Bronchial epithelial cell (primary cell): Measurements from ENCODE around the gene ZFP69B. TPM values are rescaled to one million over a fixed set of nuclear protein-coding genes. Genes with fewer than 3 reads are reported as not detected.

Experiments
- DNase-seq: peaks from one replicate; pipeline ENCODE4 v3.0.0-alpha.2; 2010; ENCODE audit warnings: low read depth
- FAIRE-seq: peaks from 2 replicates; lab custom pipeline; 2011; peaks lifted over from hg19 to GRCh38; lab: Jason Lieb, UNC
- H3K27me3 ChIP-seq: 2 replicates; pipeline ENCODE4 v1.5.1; 2011; ENCODE audit warnings: low read length; ENCODE audit not compliant: control insufficient read depth, insufficient read depth
- H3K36me3 ChIP-seq: 2 replicates; pipeline ENCODE4 v1.5.1; 2011; ENCODE audit warnings: low read length; ENCODE audit not compliant: control insufficient read depth, insufficient read depth
- H3K4me3 ChIP-seq: 2 replicates; pipeline ENCODE4 v1.5.1; 2011; ENCODE audit warnings: mild to moderate bottlenecking, low read depth, low read length, control low read depth
- total RNA-seq: library from RNA; depleted of rRNA; stranded (reverse); fragments of >200 nt; gene quantifications from 2 replicates; pipeline ENCODE4 v1.2.1, GENCODE V29; 2014
- TF ChIP-seq, protein P1 (sequence below): IDR thresholded peaks from 2 replicates; pipeline ENCODE4 v1.5.1; 2011; ENCODE audit warnings: mild to moderate bottlenecking, moderate library complexity, low read length, control low read depth, inconsistent platforms; ENCODE audit not compliant: insufficient read depth, severe bottlenecking

The ZFP69B gene
- total RNA-seq, 1 donor from 2014 or later = 1.6 TPM

- Histone ChIP-seq H3K4me3 (no peak overlapping the region), H3K36me3 (no peaks in the 10 kb centered on the region), H3K27me3 (no peaks in the 10 kb centered on the region)
- TF ChIP-seq, protein P1, sequence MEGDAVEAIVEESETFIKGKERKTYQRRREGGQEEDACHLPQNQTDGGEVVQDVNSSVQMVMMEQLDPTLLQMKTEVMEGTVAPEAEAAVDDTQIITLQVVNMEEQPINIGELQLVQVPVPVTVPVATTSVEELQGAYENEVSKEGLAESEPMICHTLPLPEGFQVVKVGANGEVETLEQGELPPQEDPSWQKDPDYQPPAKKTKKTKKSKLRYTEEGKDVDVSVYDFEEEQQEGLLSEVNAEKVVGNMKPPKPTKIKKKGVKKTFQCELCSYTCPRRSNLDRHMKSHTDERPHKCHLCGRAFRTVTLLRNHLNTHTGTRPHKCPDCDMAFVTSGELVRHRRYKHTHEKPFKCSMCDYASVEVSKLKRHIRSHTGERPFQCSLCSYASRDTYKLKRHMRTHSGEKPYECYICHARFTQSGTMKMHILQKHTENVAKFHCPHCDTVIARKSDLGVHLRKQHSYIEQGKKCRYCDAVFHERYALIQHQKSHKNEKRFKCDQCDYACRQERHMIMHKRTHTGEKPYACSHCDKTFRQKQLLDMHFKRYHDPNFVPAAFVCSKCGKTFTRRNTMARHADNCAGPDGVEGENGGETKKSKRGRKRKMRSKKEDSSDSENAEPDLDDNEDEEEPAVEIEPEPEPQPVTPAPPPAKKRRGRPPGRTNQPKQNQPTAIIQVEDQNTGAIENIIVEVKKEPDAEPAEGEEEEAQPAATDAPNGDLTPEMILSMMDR = peak; percentile 58
- peak; percentile 30 for DNase-seq
- no peak for FAIRE-seq
Measured at GRCh38 chr1:40438391-40439015, 11.8 kb upstream of the ZFP69B start.

DNA sequence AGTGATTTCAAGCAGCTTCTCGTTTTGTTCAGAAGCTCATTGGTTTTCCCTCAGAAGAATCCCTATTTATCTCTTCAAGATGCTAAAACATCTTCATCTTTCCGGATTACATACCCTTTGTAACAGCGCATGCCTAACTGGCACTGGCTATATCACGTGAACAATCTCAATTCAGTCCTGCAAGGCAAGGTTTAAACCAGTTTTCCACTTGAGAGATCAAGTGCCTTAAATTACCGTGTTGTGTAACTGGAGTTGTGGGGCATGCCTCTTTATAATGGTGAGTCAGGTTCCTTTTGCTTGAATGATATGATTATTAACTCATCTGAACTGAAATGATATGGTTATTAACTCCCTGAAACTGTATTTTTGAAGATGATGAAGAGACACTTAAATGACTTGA, 11.0 kb upstream of the ZFP69B start:
- no peaks in the 10 kb centered on the region for H3K27me3 ChIP-seq
- peak; percentile 35 for DNase-seq
- FAIRE-seq = no peak
- TF ChIP-seq, protein P1 = no peak
- H3K36me3 ChIP-seq = no peaks in the 10 kb centered on the region
- H3K4me3 ChIP-seq = no peak overlapping the region

DNA sequence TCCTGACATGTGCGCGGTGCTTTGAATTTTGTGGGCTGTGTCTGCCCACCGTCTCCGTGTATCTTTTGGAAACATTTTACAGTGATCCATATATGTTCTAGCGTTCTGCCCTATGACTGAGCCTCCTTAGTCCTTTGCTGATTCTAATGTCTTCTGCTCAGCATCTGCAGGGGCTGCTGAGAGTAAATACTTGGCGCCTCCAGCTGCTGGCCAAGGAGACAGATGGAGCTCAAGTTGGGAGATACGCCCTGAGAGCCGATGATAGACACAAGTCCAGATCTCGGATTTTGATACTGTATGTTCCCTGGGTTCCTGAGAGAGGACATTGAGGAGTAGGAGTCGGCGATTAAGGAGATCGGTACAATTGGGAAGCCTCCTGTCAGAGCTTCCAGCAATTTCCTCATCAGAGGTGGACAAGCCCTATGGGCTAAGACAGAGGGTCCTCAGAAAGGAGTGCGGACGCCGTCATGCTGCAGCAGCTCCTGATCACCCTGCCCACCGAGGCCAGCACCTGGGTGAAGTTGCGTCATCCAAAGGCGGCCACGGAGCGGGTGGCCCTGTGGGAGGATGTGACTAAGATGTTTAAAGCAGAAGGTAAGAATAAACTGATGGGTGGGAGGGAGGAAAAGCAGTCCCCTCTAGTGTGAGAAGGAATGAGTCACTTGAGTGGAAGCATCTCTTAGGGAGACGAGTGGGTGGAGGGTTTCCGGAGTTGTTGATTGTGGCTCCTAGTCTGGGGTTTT, 390 bp downstream of the ZFP69B start:
- FAIRE-seq = no peak
- peak overlapping the region; percentile 62 for H3K4me3 ChIP-seq

DNA sequence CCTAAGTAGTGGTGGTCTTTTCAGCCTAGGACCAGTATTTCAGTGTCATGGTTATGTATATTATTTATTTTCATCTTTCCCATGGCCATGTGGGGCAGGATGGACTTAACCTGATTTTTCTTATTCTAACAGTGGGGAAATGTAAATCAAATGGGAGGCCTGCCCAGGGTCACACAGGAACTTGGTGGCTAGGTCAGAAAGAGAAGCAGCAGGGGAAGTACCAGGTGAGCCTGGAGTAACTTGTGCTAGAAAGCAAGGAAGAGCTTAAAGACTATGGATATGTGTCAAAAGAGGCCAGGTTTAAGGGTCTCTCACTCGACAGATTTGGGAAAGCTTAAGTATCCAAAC, 936 bp downstream of the ZFP69B start:
- FAIRE-seq (no peak), DNase-seq (peak; percentile 2)
- TF ChIP-seq, protein P1 = no peak
- no peaks in the 10 kb centered on the region for H3K36me3 ChIP-seq
- H3K27me3 ChIP-seq = no peaks in the 10 kb centered on the region
- peak overlapping the region; percentile 62 for H3K4me3 ChIP-seq

More for the DNA sequence above, 390 bp downstream of the ZFP69B start:
- peak; percentile 68 for DNase-seq
- no peaks in the 10 kb centered on the region for H3K36me3 ChIP-seq
- no peaks in the 10 kb centered on the region for H3K27me3 ChIP-seq
- TF ChIP-seq, protein P1 = no peak

GRCh38 chr1:40454873-40455272, 4.6 kb downstream of the ZFP69B start:
- TF ChIP-seq, protein P1 = no peak
- no peaks in the 10 kb centered on the region for H3K36me3 ChIP-seq
- FAIRE-seq = no peak
- no peak overlapping the region for H3K4me3 ChIP-seq
- no peak for DNase-seq
- H3K27me3 ChIP-seq = no peaks in the 10 kb centered on the region
